Testis (tissue), 2 donors: ENCODE measurements around the gene ELOVL1.

Source experiments
- POLR2A ChIP-seq: fragments of 450-650 bp; IDR thresholded peaks from one replicate; pipeline ENCODE4 v1.6.1; 2017; ENCODE audit warnings: antibody characterized with exemption, mild to moderate bottlenecking, moderate library complexity
- TF ChIP-seq, protein P1 (sequence below), 3 experiments: fragments of 450-650 bp in 2 of 3; fragments of 200-600 bp in 1 of 3; sonication (generic) in 1 of 3; IDR thresholded peaks; one replicate each; pipeline ENCODE4 v1.5.1; 2016 to 2019; ENCODE audit warnings: antibody characterized with exemption in 3 of 3, mild to moderate bottlenecking in 2 of 3, moderate library complexity in 1 of 3

DNA sequence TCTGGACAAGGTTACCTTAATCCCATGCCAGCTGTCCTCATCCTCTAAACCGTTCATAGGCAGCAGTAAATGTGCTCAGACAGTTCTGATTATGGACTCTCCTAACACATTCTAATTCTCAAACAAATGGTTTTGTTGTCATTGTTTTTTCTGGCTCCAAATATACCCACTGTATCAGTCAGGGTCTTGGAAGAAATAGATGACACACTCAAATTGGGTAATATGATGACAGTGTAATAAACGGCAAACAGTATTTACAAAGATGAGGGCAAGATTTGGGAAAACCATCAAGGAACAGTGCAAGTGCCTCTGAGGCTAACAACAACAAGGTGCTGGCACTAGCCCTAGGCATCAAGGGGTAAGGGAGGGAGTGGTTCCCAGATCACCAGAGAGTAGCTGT lies 13.3 kb downstream of the ELOVL1 start:
- TF ChIP-seq, protein P1, sequence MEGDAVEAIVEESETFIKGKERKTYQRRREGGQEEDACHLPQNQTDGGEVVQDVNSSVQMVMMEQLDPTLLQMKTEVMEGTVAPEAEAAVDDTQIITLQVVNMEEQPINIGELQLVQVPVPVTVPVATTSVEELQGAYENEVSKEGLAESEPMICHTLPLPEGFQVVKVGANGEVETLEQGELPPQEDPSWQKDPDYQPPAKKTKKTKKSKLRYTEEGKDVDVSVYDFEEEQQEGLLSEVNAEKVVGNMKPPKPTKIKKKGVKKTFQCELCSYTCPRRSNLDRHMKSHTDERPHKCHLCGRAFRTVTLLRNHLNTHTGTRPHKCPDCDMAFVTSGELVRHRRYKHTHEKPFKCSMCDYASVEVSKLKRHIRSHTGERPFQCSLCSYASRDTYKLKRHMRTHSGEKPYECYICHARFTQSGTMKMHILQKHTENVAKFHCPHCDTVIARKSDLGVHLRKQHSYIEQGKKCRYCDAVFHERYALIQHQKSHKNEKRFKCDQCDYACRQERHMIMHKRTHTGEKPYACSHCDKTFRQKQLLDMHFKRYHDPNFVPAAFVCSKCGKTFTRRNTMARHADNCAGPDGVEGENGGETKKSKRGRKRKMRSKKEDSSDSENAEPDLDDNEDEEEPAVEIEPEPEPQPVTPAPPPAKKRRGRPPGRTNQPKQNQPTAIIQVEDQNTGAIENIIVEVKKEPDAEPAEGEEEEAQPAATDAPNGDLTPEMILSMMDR (IDR thresholded peaks at IDR 0.05), result no peak
- no peak for TF ChIP-seq POLR2A
